K562 (cell line): Measurements from ENCODE around the gene PSMD9. TPM values are rescaled to one million over a fixed set of nuclear protein-coding genes. Genes with fewer than 3 reads are reported as not detected.
A peak's percentile ranks its signal among the peaks of the same experiment; 100 is the strongest.

Source experiments
- BDP1 ChIP-seq: IDR thresholded peaks from 3 replicates; pipeline ENCODE4 v1.6.1; 2011; ENCODE audit not compliant: insufficient read length, insufficient read depth
- GTF2A2 ChIP-seq: IDR thresholded peaks from 2 replicates; pipeline ENCODE4 v1.6.1; 2016; ENCODE audit warnings: mild to moderate bottlenecking, missing genetic modification characterization, missing compliant biosample characterization
- KLF1 ChIP-seq: fragments of 450-650 bp; IDR thresholded peaks from 2 replicates; pipeline ENCODE4 v1.6.1; 2016; ENCODE audit warnings: missing genetic modification characterization, missing compliant biosample characterization
- KLF16 ChIP-seq: IDR thresholded peaks from 2 replicates; pipeline ENCODE4 v1.6.1; 2016; ENCODE audit warnings: antibody characterized with exemption
- MAFK ChIP-seq: IDR thresholded peaks from 2 replicates; pipeline ENCODE4 v1.6.1; 2011; ENCODE audit warnings: low read length, improper control_type of control experiment
- NFYB ChIP-seq: IDR thresholded peaks from 2 replicates; pipeline ENCODE4 v1.6.1; 2011; ENCODE audit warnings: mild to moderate bottlenecking, moderate library complexity; ENCODE audit not compliant: insufficient read length; ENCODE audit errors: extremely low read depth
- POLR3G ChIP-seq: IDR thresholded peaks from 2 replicates; pipeline ENCODE4 v1.6.1; 2011; ENCODE audit not compliant: insufficient read length, insufficient replicate concordance; ENCODE audit errors: extremely low read depth
- POU5F1 ChIP-seq: fragments of 150-350 bp; IDR thresholded peaks from 2 replicates; pipeline ENCODE4 v1.6.1; 2014; ENCODE audit warnings: borderline replicate concordance, low read length, low read depth, mild to moderate bottlenecking; ENCODE audit not compliant: partially characterized antibody
- ZNF431 ChIP-seq: sonication (generic); formaldehyde crosslinking; IDR thresholded peaks from 2 replicates; pipeline ENCODE4 v1.8.0; 2022; ENCODE audit warnings: mild to moderate bottlenecking, missing genetic modification reagents
- ZNF696 ChIP-seq: fragments of 250-450 bp; sonication (Bioruptor Pico); conservative IDR thresholded peaks from 2 replicates; pipeline ENCODE4 v1.4.0; 2020; ENCODE audit warnings: mild to moderate bottlenecking, moderate library complexity
- ZNF764 ChIP-seq: fragments of 250-450 bp; sonication (Bioruptor Pico); IDR thresholded peaks from 2 replicates; pipeline ENCODE4 v1.4.0; 2020; ENCODE audit warnings: low read depth, mild to moderate bottlenecking, moderate library complexity
- polyA plus RNA-seq, 8 experiments: library from polyadenylated mRNA; depleted of rRNA in 4 of 8; stranded (reverse) in 5 of 8; unstranded in 3 of 8; fragments of >200 nt; fragmentation: Nextera tagmentation in 2 of 8; fragmentation: Illumina TruSeq in 1 of 8; extraction: Ambion mirVana in 2 of 8; extraction: Trizol in 1 of 8; gene quantifications; 2 replicates each; pipeline versions ENCODE4 v1.2.1 to v1.2.3, GENCODE V29; 2011 to 2014; ENCODE audit warnings: inconsistent platforms in 1 of 8, missing spikeins in 1 of 8
- total RNA-seq, 7 experiments: library from RNA; depleted of rRNA in 6 of 7; stranded (reverse); fragments of >200 nt in 6 of 7; fragmentation: Illumina TruSeq in 2 of 7; extraction: Trizol in 2 of 7; gene quantifications; 2 replicates each; pipeline versions ENCODE4 v1.2.1 to v1.2.3, GENCODE V29; 2011 to 2021; ENCODE audit warnings: low replicate concordance in 1 of 7
- TF ChIP-seq, protein P1 (sequence below): sonication (generic); formaldehyde crosslinking; IDR thresholded peaks from 2 replicates; pipeline ENCODE4 v1.8.1; 2023; ENCODE audit warnings: mild to moderate bottlenecking, missing genetic modification reagents
- TF ChIP-seq, protein P2 (sequence below): sonication (generic); formaldehyde crosslinking; IDR thresholded peaks from 2 replicates; pipeline ENCODE4 v1.8.1; 2023; ENCODE audit warnings: missing genetic modification reagents, mild to moderate bottlenecking, borderline replicate concordance
- TF ChIP-seq, protein P3 (sequence below): sonication (generic); formaldehyde crosslinking; IDR thresholded peaks from 2 replicates; pipeline ENCODE4 v1.8.1; 2023; ENCODE audit warnings: mild to moderate bottlenecking, missing genetic modification reagents
- TF ChIP-seq, protein P4 (sequence below): fragments of 450-650 bp; IDR thresholded peaks from one replicate; pipeline ENCODE4 v1.6.1; 2018; ENCODE audit warnings: mild to moderate bottlenecking, moderate library complexity; ENCODE audit not compliant: partially characterized antibody

PSMD9 gene
- total and polyA plus RNA-seq, 9 of the 15 experiments (the other 6 are each of a cell fraction or from before 2014, with no cell fraction given): 12.2 to 143 (median 61.3) TPM

DNA sequence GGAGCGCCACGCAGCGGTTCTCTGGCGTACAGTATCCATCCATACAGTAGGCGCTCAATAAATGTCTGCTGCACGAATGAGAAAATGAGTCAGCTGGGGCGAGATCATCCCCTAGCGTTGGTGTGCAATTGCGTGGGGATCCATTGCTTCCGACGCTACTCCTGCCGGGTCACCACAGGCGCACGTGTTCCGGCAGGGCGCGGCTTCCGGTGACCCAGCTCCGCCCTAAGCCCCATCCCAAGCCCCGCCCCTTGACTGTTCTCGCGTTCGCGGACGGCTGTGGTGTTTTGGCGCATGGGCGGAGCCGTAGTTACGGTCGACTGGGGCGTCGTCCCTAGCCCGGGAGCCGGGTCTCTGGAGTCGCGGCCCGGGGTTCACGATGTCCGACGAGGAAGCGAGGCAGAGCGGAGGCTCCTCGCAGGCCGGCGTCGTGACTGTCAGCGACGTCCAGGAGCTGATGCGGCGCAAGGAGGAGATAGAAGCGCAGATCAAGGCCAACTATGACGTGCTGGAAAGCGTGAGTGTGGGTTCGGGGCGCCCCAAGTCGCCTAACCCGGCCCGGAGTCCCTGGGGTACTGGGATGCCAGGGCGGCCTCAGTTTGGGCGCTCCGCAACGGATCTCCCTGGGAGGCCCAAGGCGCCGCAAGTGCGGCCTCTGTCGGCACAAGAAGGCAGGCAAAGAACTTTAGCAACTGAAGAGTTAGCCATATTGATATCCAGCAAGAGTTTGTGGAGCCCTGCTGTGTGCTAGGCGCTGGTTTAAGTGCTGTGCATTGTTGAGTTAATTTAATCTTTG lies at the start of gene PSMD9 (continued):
- TF ChIP-seq, protein P1, sequence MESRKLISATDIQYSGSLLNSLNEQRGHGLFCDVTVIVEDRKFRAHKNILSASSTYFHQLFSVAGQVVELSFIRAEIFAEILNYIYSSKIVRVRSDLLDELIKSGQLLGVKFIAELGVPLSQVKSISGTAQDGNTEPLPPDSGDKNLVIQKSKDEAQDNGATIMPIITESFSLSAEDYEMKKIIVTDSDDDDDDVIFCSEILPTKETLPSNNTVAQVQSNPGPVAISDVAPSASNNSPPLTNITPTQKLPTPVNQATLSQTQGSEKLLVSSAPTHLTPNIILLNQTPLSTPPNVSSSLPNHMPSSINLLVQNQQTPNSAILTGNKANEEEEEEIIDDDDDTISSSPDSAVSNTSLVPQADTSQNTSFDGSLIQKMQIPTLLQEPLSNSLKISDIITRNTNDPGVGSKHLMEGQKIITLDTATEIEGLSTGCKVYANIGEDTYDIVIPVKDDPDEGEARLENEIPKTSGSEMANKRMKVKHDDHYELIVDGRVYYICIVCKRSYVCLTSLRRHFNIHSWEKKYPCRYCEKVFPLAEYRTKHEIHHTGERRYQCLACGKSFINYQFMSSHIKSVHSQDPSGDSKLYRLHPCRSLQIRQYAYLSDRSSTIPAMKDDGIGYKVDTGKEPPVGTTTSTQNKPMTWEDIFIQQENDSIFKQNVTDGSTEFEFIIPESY: peak; percentile 91
- TF ChIP-seq KLF1 (tag): peak; percentile 99
- TF ChIP-seq KLF16: peak; percentile 68
- no peak for TF ChIP-seq GTF2A2 (tag)
- no peak for TF ChIP-seq BDP1
- TF ChIP-seq, protein P2, sequence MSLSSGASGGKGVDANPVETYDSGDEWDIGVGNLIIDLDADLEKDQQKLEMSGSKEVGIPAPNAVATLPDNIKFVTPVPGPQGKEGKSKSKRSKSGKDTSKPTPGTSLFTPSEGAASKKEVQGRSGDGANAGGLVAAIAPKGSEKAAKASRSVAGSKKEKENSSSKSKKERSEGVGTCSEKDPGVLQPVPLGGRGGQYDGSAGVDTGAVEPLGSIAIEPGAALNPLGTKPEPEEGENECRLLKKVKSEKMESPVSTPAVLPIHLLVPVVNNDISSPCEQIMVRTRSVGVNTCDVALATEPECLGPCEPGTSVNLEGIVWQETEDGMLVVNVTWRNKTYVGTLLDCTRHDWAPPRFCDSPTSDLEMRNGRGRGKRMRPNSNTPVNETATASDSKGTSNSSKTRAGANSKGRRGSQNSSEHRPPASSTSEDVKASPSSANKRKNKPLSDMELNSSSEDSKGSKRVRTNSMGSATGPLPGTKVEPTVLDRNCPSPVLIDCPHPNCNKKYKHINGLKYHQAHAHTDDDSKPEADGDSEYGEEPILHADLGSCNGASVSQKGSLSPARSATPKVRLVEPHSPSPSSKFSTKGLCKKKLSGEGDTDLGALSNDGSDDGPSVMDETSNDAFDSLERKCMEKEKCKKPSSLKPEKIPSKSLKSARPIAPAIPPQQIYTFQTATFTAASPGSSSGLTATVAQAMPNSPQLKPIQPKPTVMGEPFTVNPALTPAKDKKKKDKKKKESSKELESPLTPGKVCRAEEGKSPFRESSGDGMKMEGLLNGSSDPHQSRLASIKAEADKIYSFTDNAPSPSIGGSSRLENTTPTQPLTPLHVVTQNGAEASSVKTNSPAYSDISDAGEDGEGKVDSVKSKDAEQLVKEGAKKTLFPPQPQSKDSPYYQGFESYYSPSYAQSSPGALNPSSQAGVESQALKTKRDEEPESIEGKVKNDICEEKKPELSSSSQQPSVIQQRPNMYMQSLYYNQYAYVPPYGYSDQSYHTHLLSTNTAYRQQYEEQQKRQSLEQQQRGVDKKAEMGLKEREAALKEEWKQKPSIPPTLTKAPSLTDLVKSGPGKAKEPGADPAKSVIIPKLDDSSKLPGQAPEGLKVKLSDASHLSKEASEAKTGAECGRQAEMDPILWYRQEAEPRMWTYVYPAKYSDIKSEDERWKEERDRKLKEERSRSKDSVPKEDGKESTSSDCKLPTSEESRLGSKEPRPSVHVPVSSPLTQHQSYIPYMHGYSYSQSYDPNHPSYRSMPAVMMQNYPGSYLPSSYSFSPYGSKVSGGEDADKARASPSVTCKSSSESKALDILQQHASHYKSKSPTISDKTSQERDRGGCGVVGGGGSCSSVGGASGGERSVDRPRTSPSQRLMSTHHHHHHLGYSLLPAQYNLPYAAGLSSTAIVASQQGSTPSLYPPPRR: peak; percentile 19; the same call in 1 of the 2 replicates
- TF ChIP-seq, protein P3, sequence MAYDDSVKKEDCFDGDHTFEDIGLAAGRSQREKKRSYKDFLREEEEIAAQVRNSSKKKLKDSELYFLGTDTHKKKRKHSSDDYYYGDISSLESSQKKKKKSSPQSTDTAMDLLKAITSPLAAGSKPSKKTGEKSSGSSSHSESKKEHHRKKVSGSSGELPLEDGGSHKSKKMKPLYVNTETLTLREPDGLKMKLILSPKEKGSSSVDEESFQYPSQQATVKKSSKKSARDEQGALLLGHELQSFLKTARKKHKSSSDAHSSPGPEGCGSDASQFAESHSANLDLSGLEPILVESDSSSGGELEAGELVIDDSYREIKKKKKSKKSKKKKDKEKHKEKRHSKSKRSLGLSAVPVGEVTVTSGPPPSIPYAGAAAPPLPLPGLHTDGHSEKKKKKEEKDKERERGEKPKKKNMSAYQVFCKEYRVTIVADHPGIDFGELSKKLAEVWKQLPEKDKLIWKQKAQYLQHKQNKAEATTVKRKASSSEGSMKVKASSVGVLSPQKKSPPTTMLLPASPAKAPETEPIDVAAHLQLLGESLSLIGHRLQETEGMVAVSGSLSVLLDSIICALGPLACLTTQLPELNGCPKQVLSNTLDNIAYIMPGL: peak; percentile 17; the same call in 1 of the 2 replicates
- no peak for TF ChIP-seq ZNF764 (CRISPR knock-in tag)
- no peak for TF ChIP-seq ZNF696 (CRISPR knock-in tag)
- no peak for TF ChIP-seq NFYB
- TF ChIP-seq MAFK: peak; percentile 46; the same call in 1 of the 2 replicates
- peak; percentile 91 for TF ChIP-seq POU5F1
- TF ChIP-seq POLR3G: no peak
- no peak for TF ChIP-seq ZNF431
- TF ChIP-seq, protein P4, sequence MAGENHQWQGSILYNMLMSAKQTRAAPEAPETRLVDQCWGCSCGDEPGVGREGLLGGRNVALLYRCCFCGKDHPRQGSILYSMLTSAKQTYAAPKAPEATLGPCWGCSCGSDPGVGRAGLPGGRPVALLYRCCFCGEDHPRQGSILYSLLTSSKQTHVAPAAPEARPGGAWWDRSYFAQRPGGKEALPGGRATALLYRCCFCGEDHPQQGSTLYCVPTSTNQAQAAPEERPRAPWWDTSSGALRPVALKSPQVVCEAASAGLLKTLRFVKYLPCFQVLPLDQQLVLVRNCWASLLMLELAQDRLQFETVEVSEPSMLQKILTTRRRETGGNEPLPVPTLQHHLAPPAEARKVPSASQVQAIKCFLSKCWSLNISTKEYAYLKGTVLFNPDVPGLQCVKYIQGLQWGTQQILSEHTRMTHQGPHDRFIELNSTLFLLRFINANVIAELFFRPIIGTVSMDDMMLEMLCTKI: no peak
